Neural progenitor cell (in vitro differentiated cells): ENCODE data around the gene PEAK1. TPM values are rescaled to one million over a fixed set of nuclear protein-coding genes. Genes with fewer than 3 reads are reported as not detected.

Experiments
- DNase-seq: peaks from one replicate; pipeline ENCODE4 v3.0.0-alpha.2; 2016; ENCODE audit warnings: low spot score
- H2AFZ ChIP-seq: fragments of 200-600 bp; sonication (generic); replicated peaks from 2 replicates; pipeline ENCODE4 v1.6.1; 2016; ENCODE audit warnings: antibody characterized with exemption
- H3F3A ChIP-seq: fragments of 200-600 bp; sonication (generic); 2 replicates; pipeline ENCODE4 v1.6.1; 2016; ENCODE audit warnings: antibody characterized with exemption, low read depth
- H3K27ac ChIP-seq: fragments of 200-600 bp; sonication (generic); 2 replicates; pipeline ENCODE4 v1.5.1; 2016; ENCODE audit warnings: mild to moderate bottlenecking
- H3K27me3 ChIP-seq: fragments of 200-600 bp; sonication (generic); 2 replicates; pipeline ENCODE4 v1.6.1; 2016; ENCODE audit warnings: mild to moderate bottlenecking, moderate library complexity
- H3K36me3 ChIP-seq: fragments of 200-600 bp; sonication (generic); 2 replicates; pipeline ENCODE4 v1.5.1; 2016
- H3K4me1 ChIP-seq: fragments of 200-600 bp; sonication (generic); 2 replicates; pipeline ENCODE4 v1.6.1; 2016; ENCODE audit warnings: mixed run types
- H3K4me2 ChIP-seq: fragments of 200-600 bp; sonication (generic); 2 replicates; pipeline ENCODE4 v1.6.1; 2016
- H3K4me3 ChIP-seq: fragments of 200-600 bp; sonication (generic); 2 replicates; pipeline ENCODE4 v1.5.1; 2016
- H3K79me2 ChIP-seq: fragments of 200-600 bp; sonication (generic); 2 replicates; pipeline ENCODE4 v1.6.1; 2016; ENCODE audit warnings: low read depth
- H3K9ac ChIP-seq: fragments of 200-600 bp; sonication (generic); 2 replicates; pipeline ENCODE4 v1.6.1; 2016
- H3K9me3 ChIP-seq: fragments of 200-600 bp; sonication (generic); 2 replicates; pipeline ENCODE4 v1.5.1; 2016; ENCODE audit warnings: low read depth
- H4K20me1 ChIP-seq: fragments of 200-600 bp; sonication (generic); 2 replicates; pipeline ENCODE4 v1.6.1; 2016; ENCODE audit warnings: low read depth
- H3K27ac Mint-ChIP-seq: 3 replicates; pipeline ENCODE4 v1.8.0; 2021; ENCODE audit warnings: mixed read lengths
- H3K27me3 Mint-ChIP-seq: 2 replicates; pipeline ENCODE4 v1.8.0; 2022; ENCODE audit warnings: low read depth, mild to moderate bottlenecking, inconsistent platforms, moderate library complexity, mixed read lengths; ENCODE audit not compliant: insufficient read depth
- H3K36me3 Mint-ChIP-seq: 3 replicates; pipeline ENCODE4 v1.8.0; 2021; ENCODE audit warnings: mixed read lengths
- H3K4me1 Mint-ChIP-seq: 3 replicates; pipeline ENCODE4 v1.8.0; 2021; ENCODE audit warnings: mixed read lengths
- H3K4me3 Mint-ChIP-seq: 3 replicates; pipeline ENCODE4 v1.8.0; 2021; ENCODE audit warnings: mild to moderate bottlenecking, moderate library complexity, mixed read lengths
- H3K9me3 Mint-ChIP-seq: 3 replicates; pipeline ENCODE4 v1.8.0; 2020; ENCODE audit warnings: mixed read lengths
- CTCF ChIP-seq: fragments of 200-600 bp; sonication (generic); IDR thresholded peaks from 2 replicates; pipeline ENCODE4 v1.5.1; 2017; ENCODE audit warnings: antibody characterized with exemption, mild to moderate bottlenecking
- EZH2 ChIP-seq: fragments of 200-600 bp; sonication (generic); IDR thresholded peaks from 2 replicates; pipeline ENCODE4 v1.6.1; 2017; ENCODE audit warnings: antibody characterized with exemption, mild to moderate bottlenecking, moderate library complexity
- EZH2phosphoT487 ChIP-seq: fragments of 200-600 bp; sonication (generic); IDR thresholded peaks from 2 replicates; pipeline ENCODE4 v1.6.1; 2017; ENCODE audit warnings: antibody characterized with exemption
- total RNA-seq: library from RNA; depleted of rRNA; stranded (reverse); fragments of >200 nt; gene quantifications from 2 replicates; pipeline ENCODE4 v1.2.3, GENCODE V29; 2015; ENCODE audit warnings: low replicate concordance

The PEAK1 gene
- total RNA-seq, 1 donor from 2014 or later, result 30.9 TPM

GRCh38 chr15:77219841-77220240 lies 200.1 kb downstream of the PEAK1 start:
- no peak overlapping the region for H3K4me3 Mint-ChIP-seq
- H3K36me3 Mint-ChIP-seq, result peaks cover 8% of the 10 kb centered on the region
- no peaks in the 10 kb centered on the region for H3K36me3 ChIP-seq
- no peak overlapping the region for H3K27ac ChIP-seq
- H3K9me3 Mint-ChIP-seq, result no peaks in the 10 kb centered on the region
- TF ChIP-seq CTCF, result no peak
- TF ChIP-seq EZH2phosphoT487, result no peak
- TF ChIP-seq EZH2, result no peak
- H3K4me1 ChIP-seq, result peaks cover 43% of the 10 kb centered on the region
- no peak overlapping the region for H3K4me3 ChIP-seq
- H3K27me3 Mint-ChIP-seq, result no peaks in the 10 kb centered on the region
- H3K9me3 ChIP-seq, result no peaks in the 10 kb centered on the region
- no peak overlapping the region for H3K9ac ChIP-seq
- no peaks in the 10 kb centered on the region for H3K79me2 ChIP-seq
- H3F3A ChIP-seq, result peaks cover 15% of the 10 kb centered on the region
- peaks cover 29% of the 10 kb centered on the region for H3K4me1 Mint-ChIP-seq
- no peaks in the 10 kb centered on the region for H3K27me3 ChIP-seq
- DNase-seq, result no peak
- no peak overlapping the region for H3K4me2 ChIP-seq
- no peak overlapping the region for H3K27ac Mint-ChIP-seq
- H2AFZ ChIP-seq, result no peak overlapping the region
- H4K20me1 ChIP-seq, result no peaks in the 10 kb centered on the region

- H3K36me3 Mint-ChIP-seq, result peaks cover 9% of the 10 kb centered on the region
- H3K27ac Mint-ChIP-seq, result no peak overlapping the region
- Histone ChIP-seq H3K4me1 (no peaks in the 10 kb centered on the region), H3K36me3 (peaks cover 3% of the 10 kb centered on the region), H3K79me2 (no peaks in the 10 kb centered on the region), H3K9ac (no peak overlapping the region), H4K20me1 (no peaks in the 10 kb centered on the region), H3K4me3 (no peak overlapping the region), H2AFZ (no peak overlapping the region), H3K27ac (no peak overlapping the region), H3K27me3 (no peaks in the 10 kb centered on the region), H3K4me2 (no peak overlapping the region), H3K9me3 (no peaks in the 10 kb centered on the region), H3F3A (no peaks in the 10 kb centered on the region)
- DNase-seq, result no peak
- H3K4me1 Mint-ChIP-seq, result peaks cover 2% of the 10 kb centered on the region
- no peak overlapping the region for H3K4me3 Mint-ChIP-seq
- TF ChIP-seq CTCF (no peak), EZH2phosphoT487 (no peak), EZH2 (no peak)
- peaks cover 3% of the 10 kb centered on the region for H3K9me3 Mint-ChIP-seq
- H3K27me3 Mint-ChIP-seq, result no peaks in the 10 kb centered on the region
These were observed 210.7 kb downstream of the PEAK1 start for GRCh38 chr15:77209221-77209620.

GRCh38 chr15:77208241-77208640 lies 211.7 kb downstream of the PEAK1 start:
- Histone ChIP-seq H3K79me2 (no peaks in the 10 kb centered on the region), H3K27me3 (no peaks in the 10 kb centered on the region), H3K9ac (no peak overlapping the region), H3K27ac (no peak overlapping the region), H2AFZ (no peak overlapping the region), H3K4me3 (no peak overlapping the region), H3K4me1 (no peaks in the 10 kb centered on the region), H3F3A (no peaks in the 10 kb centered on the region), H3K4me2 (no peak overlapping the region), H3K36me3 (peaks cover 3% of the 10 kb centered on the region), H4K20me1 (no peaks in the 10 kb centered on the region), H3K9me3 (no peaks in the 10 kb centered on the region)
- no peak overlapping the region for H3K27ac Mint-ChIP-seq
- DNase-seq, result no peak
- no peaks in the 10 kb centered on the region for H3K27me3 Mint-ChIP-seq
- peaks cover 2% of the 10 kb centered on the region for H3K4me1 Mint-ChIP-seq
- H3K4me3 Mint-ChIP-seq, result no peak overlapping the region
- TF ChIP-seq EZH2phosphoT487, result no peak
- no peak for TF ChIP-seq EZH2
- no peak for TF ChIP-seq CTCF
- peaks cover 9% of the 10 kb centered on the region for H3K36me3 Mint-ChIP-seq
- peaks cover 3% of the 10 kb centered on the region for H3K9me3 Mint-ChIP-seq
